Right lobe of liver (tissue), 4 donors: ENCODE data around the gene CNTNAP5.

ENCODE experiments used
- CTCF ChIP-seq, 4 donors: fragments of 200-600 bp in 3 of 4; fragments of 450-650 bp in 1 of 4; IDR thresholded peaks; one replicate each; pipeline versions ENCODE4 v1.5.1 to v1.8.0; 2016 to 2022; ENCODE audit warnings: antibody characterized with exemption in 4 of 4, mild to moderate bottlenecking in 2 of 4
- POLR2A ChIP-seq: fragments of 450-650 bp; IDR thresholded peaks from one replicate; pipeline ENCODE4 v1.6.1; 2017; ENCODE audit warnings: antibody characterized with exemption, mild to moderate bottlenecking
- donor health status: DM: no; HTN: no; CAD: no.
- donor health status: DM: no; HTN: no; CAD: no.
- donor health status: DM: no; HTN: yes; CAD: no.

DNA sequence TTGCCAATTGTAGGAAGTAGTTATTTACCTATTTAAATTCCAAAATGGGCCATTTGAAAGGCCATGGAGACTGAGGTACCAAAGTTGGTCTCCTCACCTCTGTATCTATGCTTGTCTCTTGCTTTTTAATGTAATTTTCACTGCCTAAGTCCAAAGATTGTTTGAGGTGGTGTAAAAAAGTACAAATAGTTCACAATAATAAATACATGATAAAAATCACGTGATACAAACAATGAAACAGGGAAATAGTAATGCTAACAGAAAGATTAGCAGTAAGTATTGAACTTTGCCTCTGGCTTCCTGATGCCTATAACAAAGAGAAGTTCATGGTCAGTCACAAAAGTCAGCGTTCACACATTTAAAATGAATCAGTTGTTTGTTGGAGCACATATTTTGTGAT lies 67.6 kb downstream of the CNTNAP5 start:
- TF ChIP-seq CTCF (IDR thresholded peaks at IDR 0.05) (no peak), POLR2A (no peak)
